ENCODE measurements around the gene ATF4.
"Not testable (repeated sequence)": the region's sequence is repeated elsewhere in the genome, so short reads cannot be mapped to it uniquely, and the experiment has no call there.

The ATF4 gene

DNA sequence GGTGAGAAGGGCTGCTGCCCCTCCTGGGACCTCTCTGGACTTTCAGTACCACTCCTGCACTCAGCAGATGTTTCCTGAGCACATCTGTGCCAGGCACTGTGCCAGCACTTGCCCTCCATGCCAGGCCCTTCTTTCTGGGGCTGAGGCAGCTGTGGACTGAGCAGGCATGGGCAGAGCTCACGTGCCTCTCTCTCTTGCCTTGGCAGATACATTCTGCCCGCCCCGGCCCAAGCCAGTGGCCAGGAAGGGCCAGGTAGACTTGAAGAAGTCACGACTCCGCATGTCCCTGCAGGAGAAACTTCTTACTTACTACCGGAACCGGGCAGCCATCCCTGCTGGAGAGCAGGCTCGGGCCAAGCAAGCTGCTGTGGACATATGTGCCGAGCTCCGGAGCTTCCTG is 8.3 kb upstream of the ATF4 start:
- no peak for DNase-seq

- no peak for DNase-seq
Measured at GRCh38 chr22:39513791-39514190, 6.6 kb upstream of the ATF4 start.

DNA sequence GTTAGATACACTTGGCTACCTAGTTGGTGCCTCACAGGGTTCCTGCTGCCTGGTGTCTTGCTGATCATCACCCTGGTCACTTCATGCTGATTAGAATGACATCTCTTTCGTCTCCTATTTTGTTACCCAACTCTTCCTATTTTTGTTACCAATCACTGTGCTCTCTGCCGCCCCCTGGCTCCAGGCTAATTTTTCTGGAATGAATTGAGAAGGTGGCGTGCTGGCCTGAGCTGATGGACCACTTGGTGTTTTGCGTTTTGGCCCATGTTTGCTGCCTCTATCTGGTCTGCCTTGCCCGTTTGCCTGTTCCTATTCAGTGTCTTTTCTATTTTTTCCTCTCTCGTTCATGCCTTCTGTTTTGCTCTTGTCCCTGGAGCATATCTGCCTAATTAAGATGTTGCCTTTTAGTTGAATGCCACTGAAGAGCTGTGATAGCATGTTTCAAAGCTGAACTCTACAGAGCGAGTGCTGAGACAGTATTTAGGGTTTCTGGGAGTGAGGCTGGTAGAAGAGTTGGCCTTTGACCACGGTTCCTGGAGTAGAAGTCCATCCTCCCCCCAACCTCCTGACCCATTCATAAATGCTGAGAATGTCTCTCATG is 5.9 kb upstream of the ATF4 start:
- no peak for DNase-seq

DNA sequence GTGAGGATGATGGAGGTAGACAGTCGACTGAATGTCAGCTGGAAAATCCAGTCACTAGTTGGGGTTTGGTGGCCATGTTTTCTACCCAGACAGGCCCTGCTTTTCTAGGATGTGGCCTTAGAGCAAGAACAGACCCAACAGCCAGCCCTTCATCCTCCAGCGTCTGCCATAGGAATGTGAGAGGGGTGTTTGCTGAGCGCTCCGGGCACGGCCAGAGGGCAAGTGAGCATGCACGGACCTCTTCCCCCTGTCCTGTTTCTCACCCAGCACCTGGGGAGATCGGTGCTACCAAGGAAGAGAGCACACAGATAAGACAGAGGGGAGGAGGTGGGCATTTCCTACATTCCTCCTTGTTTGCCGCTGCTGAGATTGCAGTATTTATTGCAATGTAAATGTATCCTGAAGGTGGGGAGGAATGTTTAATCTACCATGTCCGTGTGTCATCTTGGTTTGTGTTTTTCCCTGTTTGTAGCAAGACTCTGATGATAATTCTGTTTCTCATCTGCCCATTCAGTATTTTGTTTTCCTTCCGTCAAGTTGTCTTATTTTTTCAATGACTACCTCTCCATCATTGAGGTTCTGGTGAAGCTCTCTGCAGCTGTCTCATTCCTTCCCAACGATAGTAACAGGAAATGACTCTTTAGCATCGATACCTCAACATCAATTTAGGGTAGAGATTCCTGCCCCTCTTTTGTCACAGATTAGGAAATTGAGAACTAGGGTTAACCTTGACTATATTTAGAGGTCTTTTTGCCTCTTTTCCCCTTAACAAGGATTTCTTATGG is 4.9 kb upstream of the ATF4 start:
- DNase-seq = no peak

DNA sequence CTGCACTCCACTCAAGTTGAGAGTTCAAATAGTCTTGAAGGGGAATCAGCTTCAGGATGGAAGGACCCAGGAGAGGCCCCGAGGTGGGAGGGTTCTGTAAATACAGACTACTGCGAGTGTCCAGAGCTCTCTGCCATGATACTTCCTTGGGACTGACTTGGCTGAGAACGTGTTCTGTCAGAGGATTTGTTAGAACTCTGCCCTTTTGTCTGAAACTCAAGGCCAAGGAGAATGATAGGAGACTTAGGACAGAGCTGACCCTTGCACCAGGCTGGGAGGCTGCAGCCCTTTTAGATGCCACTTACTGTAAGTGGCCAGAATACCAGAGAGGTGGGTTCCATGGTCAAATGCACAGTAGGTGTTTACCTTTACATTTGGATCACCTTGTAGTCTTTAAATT is 2.9 kb upstream of the ATF4 start:
- DNase-seq = no peak

DNA sequence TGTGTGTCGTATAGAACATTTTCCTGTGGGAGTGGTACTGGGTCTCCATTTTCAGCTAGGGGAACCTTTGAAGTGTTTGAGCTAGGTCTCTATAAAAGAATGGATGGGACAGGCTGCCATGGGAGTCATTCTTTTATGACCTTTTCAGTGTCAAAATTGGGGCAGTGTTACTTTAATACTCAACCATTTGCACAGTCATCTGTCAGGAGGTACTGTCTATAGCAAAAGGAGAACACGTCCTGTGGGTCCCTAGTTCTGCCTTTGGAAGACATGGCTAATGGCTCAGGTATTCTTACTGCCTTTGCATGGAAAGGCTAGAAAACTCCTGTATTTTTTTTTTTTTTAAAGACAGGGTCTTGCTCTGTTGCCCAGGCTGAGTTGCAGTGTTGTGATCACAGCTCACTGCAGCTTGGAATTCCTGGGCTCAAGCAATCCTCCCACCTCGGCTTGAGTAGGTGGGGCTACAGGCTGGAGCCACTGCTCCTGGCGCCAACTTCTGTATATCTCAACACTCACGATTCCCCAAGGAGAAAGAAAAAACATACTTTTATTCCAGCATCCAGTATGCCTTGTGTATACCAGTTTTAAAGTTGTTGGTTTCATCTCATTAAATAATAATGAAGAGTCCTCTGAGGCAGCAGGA is 2.1 kb upstream of the ATF4 start:
- no peak for DNase-seq

DNA sequence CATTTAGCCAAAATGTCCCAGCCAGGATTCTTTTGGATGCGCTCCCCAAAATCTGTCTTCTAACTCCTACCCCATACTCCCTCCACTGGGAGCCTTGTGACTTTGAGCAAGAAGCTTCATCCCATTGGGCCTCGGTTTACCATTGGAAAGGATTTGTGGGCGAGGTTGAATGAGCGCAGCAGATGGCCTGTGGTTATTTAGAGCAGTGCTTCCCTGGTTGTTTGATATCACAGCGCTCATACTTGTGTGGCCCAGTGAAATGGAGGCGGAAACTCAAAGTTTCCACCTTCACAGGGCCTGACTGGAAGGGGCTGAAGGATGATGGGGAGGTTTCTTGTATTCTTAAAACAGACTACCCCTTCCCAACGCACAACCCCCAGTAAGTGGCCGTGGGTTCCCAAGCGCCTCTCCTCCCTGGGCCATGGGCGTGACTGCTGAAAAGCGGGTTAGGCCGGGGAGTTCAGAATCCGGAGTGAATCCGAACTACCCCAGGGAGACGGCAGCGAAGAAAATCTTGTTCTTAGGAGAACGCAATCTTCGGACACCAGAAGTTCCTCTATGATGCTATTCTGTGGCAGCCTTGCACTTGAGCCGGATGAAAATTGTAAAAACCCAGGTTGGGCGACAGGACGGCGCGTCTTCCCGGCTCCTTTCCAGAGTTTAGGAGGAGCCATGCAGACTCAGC is 1.2 kb upstream of the ATF4 start:
- DNase-seq = no peak

GRCh38 chr22:39519681-39520225 is 609 bp upstream of the ATF4 start:
- peak; percentile 99 for DNase-seq

DNA sequence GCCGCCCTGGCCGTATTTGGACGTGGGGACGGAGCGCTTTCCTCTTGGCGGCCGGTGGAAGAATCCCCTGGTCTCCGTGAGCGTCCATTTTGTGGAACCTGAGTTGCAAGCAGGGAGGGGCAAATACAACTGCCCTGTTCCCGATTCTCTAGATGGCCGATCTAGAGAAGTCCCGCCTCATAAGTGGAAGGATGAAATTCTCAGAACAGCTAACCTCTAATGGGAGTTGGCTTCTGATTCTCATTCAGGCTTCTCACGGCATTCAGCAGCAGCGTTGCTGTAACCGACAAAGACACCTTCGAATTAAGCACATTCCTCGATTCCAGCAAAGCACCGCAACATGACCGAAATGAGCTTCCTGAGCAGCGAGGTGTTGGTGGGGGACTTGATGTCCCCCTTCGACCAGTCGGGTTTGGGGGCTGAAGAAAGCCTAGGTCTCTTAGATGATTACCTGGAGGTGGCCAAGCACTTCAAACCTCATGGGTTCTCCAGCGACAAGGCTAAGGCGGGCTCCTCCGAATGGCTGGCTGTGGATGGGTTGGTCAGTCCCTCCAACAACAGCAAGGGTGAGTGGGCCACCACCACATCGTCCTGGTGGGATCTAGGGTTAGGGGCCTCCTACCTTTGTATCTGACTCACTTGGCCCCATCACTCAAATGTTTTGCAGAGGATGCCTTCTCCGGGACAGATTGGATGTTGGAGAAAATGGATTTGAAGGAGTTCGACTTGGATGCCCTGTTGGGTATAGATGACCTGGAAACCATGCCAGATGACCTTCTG is 934 bp downstream of the ATF4 start:
- DNase-seq = peak; percentile 75

GRCh38 chr22:39522091-39522490 is 1.7 kb downstream of the ATF4 start:
- DNase-seq = not testable (repeated sequence)

DNA sequence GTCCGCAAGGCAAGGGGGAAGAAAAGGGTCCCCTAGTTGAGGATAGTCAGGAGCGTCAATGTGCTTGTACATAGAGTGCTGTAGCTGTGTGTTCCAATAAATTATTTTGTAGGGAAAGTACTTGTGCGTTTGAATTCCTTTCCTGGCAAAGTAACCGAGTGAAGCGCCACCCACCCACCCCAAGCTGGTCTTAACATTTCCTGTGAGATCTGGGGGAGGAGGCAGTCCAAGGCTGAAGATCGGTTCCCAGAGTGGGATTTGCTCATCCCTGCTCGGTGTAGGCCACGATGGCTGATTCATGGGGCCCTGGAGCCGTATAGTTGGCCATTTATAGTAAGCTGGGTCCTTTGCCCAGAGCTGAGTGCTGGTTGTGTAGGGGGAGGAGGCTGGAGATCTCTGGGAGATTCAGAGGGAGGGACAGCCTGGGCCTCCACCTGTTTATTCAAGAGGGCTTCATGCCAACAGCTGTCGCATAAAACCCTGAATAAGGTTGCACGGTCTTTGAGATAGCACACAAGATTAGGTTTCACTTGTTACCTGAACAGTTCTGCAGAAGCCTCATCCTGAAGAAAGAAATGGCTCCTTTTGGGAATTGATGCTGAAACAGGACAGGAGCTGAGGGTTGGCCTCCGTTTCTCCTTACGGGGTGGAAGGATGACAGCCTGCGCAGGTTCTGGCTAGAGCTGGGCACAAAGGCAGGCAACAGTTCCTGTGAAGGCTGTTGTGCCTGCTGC is 2.4 kb downstream of the ATF4 start:
- DNase-seq = peak; percentile 67

DNA sequence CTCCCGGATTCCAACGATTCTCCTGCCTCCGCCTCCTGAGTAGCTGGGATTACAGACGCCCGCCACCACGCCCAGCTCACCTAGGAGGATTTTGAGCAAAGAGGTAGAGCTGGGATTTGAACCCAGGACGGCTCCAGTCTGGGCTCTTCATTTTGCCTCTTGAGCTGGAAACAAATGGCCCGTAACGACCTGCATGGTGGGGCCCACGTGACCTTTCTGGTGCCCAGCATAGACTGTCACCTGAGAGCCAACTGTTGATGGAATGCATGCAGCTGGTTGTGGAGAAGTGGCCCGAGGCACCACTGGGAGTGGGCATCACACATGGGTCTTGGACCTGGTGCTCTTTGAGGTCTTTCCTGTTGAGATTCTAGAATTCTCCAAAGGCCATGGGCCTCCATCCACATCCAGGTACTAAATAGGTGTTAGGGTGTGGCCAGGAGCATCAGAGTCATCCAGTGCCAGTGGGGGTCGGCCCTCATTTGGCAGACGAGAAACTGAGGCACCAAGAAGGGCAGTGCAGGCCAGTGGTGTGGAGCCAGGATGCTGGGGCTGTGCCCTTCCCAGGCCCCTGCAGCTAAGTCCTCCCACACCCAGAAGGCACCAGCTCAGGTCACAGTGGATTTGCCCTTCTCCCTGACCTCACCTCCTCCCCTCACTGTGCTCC is 3.9 kb downstream of the ATF4 start:
- no peak for DNase-seq

GRCh38 chr22:39524753-39525657 is 4.6 kb downstream of the ATF4 start:
- DNase-seq = no peak

DNA sequence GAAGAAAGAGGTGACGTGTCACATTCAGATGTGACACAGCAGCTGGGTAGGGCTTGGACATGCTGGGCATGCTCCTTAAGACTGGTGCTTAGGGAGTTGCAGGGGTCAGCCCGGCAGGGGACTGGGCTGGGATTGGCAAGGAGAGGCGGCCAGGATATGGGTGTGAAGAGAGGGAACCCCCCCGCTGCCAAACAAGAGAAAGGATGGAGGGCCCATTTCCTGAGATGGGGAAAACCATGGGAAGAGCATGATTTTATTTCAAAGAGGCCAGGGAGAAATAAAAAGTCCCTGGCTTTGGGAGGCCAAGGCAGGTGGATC is 5.3 kb downstream of the ATF4 start:
- no peak for DNase-seq

- DNase-seq = no peak
Measured at GRCh38 chr22:39526736-39527171, 6.4 kb downstream of the ATF4 start.

- DNase-seq = no peak
Measured at GRCh38 chr22:39527481-39527961, 7.2 kb downstream of the ATF4 start.

DNA sequence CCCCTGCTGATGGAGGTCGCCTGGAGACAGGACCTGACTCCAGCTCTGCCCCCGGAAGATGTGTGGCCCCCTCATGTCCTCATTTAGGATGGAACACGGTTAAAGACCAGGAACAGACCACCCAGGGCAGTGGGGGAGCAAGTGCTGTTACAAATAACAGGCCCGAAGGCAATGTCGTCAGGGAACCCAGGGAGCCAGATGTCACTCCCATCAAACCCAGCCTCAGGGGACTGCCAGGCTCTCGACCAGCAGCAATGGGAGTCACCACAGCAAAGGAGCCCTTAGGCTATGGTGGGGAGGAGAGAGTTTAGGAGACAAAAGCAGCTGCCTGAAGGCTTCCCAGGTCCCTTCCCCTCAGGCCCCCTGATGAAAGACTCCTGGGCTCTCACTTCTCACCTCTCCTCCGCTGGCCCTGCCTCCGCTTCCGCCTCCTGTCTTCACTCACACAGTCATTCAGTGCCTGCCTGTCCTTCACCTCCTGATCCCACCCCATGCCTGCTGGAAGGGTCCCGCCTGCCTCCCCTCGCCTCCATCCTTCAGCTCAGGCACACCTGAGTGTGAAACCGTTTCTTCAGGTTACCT is 7.8 kb downstream of the ATF4 start:
- DNase-seq = no peak

- DNase-seq = peak; percentile 86
Measured at GRCh38 chr22:39528681-39529486, 8.5 kb downstream of the ATF4 start.

GRCh38 chr22:39529487-39529851 is 9.1 kb downstream of the ATF4 start:
- DNase-seq = no peak
